Stimulated activated CD8-positive, alpha-beta memory T cell treated with anti-CD3 and anti-CD28 coated beads, Interleukin-7, amount 100 ng/mL, for 48 hours (primary cell): Measurements from ENCODE around the gene BMI1.
"Not testable (repeated sequence)": the region's sequence is repeated elsewhere in the genome, so short reads cannot be mapped to it uniquely, and the experiment has no call there.

ENCODE experiments used
- DNase-seq, 2 donors: peaks; one replicate each; pipeline ENCODE4 v3.0.0-alpha.2; 2020; ENCODE audit warnings: low read depth in 1 of 2; ENCODE audit errors: extremely low read depth in 1 of 2

BMI1 gene

DNA sequence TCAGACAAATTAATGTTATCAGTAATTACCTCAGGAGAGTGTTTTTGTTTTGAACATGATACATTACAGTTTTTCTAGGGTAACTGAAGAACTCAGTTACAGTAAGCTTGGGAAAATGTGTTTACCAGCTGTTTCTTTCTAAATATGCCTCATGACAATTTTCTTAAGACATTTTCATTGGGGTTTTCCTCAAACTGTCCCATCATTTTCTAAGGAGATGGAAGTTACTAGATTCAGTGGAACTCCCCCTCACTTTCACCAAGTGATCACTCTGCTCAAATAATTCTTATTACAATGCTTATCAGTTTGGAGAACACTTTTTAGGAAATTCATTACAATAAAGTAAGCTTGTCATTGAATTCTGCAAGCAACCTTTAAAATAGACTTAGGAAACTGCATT is 18.0 kb downstream of the BMI1 start:
- DNase-seq = no peak

DNA sequence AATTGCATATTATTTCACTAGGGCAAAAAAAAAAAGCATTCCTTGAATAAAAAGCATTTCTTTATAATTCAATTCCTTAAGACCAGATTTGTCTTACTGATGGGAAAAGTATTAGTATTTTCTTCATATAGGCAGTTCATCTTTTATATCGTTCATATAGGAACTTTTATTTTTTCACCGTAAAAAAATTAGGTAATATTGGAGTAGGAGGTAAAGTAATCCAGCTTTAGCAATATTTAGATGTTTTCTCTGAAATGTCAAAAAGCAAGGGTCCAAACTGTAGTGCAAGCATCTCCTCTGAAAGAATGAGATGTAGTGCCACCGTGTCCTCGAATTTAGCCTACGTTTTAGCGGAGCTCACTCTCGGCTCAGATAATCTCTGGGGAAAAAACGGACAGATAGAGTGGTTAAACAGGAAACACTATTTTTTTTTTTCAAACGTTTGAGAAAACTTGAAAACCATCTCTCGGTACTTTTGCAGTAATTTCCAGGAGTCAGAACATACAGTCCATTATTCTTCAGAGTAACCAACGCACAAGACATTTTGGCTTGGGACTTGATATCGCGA is 18.9 kb downstream of the BMI1 start:
- no peak for DNase-seq

DNA sequence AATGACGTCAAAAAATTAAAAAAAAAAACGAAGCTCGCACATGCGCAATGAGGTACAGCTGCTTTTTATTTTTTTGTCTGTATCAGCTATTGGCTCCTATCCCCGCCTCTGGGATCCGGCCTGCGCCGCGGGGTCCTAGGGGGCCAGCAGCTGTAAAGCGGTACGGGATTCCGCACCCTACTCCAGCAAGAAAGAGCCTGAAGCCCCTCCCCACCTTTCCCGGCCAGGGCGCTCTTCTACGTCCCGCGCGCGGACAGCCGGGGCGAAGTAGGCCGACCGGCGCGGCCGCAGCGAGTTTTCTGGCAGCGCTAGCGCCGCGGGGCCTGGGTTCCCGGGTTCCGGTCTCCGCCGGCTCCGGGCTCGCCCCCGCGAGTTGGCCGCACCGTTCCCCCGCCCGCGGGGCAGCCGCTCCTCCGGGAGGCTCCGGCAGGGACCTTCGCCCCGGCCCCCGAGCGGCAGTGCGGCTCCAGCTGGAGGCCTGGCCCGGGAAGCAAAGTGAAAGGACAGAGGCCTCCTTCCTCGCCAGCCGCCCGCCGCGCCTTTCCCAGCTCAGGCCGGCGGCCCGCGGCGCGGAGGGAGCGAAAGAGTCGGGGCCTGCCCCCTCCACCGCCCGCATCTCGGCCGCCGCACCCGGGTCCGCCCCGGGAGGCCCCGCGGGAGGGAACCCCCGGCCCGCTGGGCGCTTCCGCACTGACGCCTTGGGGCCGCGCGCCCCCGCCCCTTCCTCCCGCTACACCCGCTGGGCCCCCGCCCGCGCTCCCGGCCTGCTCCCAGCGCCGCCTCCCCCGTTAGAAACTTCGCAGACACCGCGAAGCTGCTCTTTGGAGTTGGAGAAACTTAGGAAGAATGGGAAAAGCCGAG is 19.7 kb downstream of the BMI1 start:
- no peak for DNase-seq

DNA sequence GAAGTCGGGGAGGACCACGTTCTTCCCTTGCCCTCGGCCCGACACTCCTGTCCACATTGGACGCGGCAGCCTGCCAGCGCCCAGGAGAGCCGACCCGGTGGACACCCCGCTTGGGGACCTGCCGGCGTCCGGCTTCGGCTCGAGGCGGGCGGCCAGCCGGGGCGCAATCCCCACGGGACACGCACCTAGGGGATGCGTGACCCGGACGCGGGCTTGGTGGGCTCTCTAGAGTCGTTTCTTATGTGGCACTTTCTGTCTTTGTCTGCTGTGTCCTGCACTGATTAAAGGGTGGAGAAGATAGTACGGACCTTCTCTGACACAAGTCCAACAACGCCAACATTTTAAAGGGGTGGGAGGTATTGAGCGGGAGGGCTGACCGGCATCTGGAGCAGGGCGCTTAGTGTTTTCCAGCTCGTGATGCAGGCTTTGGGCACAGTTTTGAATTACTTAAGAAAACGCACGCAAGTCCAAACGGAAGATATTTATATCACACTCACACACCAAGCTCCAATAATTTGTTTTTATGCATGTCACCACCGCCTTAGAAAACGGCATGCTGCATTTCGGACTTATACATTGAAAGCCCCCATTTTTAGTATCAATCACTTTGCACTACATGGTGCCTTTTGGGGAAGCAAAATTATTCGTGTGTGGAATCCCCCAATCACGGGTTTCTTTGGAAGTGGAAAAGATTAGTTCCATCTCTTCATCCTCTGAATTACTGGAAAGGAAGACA is 20.5 kb downstream of the BMI1 start:
- DNase-seq = no peak

DNA sequence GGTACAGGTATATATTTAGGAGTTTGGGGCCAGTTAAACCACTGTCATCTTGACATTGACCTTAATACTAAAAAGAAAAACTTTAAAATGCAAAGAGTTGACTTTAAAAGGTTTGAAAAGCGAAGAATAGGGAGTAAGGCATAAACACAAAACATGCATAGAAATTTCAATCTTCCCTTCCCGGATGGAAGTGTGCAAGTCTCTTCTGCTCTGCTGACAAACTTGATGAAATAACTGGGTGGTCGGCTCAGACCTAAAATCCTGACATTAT is 21.0 kb downstream of the BMI1 start:
- DNase-seq = no peak

DNA sequence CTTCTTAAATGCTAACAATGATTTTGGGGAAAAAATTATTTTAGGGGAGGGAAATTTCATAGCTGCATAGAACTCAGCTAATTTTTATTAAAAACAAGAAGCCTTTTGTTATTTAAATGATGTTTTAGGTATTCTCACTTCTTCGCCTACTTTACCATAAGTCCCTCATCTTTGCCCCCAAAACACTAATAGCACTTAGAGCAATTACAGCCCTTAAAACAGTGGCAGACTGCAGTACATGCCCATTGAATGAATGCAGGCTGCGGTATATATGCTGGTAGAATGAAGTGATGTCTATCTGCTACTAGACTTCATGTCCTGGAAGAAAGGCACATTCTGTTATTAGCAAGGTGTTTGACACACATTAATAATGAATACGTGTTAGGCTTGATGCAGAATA is 21.5 kb downstream of the BMI1 start:
- no peak for DNase-seq

DNA sequence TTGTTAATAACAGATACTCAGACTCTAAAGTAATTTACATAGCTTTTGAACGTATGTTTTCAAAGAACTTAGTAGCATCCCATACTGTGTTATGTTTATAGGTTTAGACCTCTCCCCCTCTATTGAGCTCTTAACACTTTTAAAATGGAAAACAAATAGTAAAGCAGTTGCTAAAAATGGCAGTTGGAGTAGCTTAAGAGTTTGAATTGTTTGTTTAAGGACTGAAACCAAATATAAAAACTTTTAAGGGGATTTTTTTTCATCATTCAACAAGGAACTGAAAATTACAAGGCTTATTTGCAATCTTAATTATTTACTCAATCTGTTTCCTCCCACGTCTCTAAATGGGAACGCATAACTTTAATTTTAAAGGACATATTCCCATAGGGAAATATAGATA is 22.8 kb downstream of the BMI1 start:
- DNase-seq = no peak

DNA sequence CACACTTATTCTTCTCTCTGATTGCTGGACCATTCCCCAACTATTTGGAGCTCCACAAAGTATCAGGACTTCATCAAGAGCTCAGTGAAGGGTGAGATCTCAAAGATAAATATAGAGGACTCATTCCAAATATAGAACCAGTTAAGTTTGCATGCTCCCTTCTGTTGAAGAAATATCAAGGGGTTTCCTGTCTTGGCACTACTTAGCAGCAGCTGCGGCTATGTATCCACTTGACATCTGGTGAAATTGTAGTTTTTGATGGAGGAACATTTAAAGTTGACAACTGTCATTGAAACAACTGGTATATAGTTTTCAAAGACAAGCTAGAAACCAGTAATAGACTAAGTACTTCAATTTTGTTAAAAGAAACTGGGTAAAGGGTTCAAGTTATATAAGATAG is 23.4 kb downstream of the BMI1 start:
- DNase-seq = no peak

DNA sequence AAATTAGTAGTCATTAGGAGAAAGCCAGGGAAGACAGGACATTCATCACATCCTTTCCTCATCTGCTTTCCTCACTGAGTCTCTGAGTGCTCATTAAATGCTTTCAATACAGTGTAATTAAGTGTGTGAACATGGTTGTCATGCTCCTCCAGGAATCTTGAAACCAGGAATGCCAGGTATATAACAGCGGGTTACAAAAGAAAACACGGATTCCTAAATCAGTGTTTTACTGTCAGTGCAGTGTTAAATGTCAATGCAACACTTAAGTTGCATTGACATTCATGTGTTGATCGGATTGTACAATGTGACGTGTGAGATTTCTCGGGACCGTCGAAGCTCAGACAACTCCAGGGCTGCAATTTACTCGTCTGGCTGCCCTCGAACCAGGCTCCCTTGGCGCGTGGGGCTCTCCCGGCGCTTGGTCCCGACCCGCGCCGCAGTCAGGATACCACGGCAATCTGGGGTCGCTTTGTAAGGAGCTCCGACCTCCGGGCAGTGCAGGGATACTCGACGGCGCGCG is 23.9 kb downstream of the BMI1 start:
- DNase-seq = no peak

DNA sequence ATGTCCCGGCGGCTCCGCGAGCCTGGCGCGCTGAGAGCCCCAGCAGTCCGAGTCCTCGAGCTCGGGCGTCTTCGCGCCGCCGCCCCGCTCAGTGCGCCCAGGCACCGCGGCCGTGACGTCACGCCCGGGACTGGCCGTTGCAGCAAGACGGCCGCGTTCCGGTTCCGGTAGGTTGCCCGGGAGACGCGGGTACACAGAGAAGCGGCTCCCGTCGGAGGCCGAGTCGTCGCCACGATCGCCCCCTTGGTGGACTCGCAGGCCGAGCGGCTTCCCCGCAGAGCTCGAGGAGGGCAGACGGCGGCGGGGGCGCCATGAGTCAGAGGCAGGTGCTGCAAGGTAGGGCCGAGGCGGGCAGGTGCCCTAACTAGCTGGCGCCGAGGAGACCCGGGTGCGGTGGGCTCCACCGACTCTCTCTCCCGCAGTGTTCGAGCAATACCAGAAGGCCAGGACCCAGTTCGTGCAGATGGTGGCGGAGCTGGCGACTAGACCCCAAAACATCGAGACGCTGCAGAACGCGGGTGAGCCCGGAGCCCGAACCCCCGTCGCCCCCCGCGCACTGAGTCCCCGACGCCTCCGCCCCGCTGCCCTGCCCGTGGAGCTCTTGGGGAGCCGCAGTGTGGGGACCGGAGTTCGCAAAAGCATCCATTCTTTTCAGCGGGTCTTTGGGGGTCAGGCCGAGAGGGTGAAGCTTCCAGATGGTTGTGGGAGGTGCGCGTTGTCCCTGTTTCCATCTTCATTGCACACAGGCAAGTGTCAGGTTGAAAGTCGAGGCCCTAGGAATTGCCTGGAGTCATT is 24.6 kb downstream of the BMI1 start, which contains the start of gene SPAG6:
Gene SPAG6, plus strand, starts transcription at position 196 of the 795 bp plus-strand sequence. Its CDS starts 116 bp downstream, at position 312.
- DNase-seq = no peak

DNA sequence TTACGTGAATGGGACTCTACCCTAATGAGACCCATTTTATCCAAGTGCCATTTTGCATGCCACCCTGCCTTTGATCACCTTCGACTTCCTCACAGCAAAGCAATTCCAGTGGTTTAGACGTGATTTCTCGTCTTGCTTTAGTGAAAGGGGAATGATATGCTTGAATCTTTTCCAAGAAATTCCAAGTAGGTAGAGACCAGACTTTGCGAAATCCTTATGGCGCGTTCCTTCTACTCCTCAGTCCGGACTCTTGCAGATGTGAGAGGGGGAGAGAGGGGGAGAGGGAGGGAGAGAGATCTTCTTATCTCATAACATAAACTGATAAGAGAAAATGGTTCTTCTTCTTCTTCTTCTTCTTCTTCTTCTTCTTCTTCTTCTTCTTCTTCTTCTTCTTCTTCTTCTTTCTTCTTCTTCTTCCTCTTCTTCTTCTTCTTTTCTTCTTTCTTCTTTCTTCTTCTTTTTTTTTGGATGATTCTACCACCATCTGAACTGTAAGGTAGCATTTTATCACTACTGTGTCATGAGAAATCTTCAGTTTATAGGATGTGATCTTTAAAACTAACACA is 25.3 kb downstream of the BMI1 start:
- DNase-seq = no peak

DNA sequence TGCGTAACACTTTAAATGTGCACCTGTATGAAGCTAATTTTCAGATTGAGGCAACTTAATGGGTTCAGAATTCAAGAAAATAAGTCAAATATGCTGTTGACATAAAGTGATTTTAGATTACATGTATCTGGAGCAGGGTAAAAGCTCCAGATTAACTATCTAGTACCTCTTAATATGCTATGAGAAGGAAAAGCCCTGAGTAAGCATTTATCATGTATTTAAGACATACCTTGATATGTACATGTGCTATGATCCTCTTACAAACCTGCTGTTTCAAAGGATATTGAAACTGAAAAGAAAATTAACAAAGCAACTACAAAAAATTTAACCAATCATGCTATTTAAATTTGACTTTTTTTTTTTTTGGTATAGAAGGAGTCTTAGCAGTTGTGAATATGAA is 28.9 kb downstream of the BMI1 start:
- DNase-seq = no peak

DNA sequence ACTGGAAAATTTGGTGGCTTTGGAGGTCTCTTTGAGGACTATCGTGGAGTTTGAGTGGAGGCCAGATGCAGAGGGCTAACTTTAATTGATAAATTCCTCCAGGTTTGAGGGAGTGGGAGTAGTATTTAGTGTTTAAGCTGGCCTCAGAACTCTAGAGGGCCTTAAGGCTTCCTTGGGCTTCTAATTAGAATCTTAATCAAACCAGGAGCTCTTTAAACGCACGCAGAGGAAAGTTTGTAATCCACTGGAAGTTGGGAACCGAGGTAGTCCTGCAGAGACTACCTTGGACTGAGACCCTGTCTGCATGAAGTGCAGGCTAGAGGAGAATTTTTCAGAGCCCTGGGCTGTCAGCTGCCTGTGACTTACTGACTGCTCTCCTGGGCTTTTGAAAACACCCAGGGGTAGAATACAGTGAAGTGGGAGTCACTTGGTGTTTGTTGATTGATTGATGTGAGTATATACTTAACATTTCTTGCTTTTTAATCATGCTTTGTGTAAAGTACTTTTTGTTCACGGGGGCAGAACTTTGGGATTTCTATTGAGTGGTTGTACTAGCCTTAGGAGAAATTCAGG is 30.3 kb downstream of the BMI1 start:
- DNase-seq = no peak

DNA sequence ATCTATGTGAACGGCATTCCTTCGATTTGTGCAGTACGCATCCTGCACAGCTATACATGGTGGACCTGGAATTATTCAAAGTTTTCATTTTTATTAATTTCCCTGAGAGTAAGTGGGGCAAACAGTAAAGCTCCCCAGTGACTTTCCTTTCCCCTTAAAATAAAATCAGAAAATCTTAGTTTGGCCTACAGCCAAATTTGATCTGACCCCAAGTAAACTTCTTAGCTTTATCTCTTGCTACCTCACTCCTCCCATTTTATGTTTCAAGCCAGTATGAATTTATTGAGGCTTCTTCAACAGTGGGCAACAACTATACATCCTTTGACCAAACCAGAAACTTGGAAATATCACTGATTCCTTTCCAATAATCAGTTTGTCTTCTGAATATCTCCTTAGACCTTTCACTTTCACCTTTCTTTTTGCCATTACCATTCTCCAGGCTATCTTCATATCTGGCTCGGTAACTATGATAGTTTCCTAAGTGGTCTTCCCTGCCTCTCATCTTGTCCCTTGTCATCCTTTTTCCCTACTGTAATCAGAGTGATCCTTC is 35.5 kb downstream of the BMI1 start:
- no peak for DNase-seq

DNA sequence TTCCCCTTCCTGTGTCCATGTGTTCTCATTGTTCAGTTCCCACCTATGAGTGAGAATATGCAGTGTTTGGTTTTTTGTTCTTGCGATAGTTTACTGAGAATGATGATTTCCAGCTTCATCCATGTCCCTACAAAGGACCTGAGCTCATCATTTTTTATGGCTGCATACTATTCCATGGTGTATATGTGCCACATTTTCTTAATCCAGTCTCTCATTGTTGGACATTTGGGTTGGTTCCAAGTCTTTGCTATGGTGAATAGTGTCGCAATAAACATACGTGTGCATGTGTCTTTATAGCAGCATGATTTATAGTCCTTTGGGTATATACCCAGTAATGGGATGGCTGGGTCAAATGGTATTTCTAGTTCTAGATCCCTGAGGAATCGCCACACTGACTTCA is 36.9 kb downstream of the BMI1 start:
- DNase-seq = not testable (repeated sequence)

DNA sequence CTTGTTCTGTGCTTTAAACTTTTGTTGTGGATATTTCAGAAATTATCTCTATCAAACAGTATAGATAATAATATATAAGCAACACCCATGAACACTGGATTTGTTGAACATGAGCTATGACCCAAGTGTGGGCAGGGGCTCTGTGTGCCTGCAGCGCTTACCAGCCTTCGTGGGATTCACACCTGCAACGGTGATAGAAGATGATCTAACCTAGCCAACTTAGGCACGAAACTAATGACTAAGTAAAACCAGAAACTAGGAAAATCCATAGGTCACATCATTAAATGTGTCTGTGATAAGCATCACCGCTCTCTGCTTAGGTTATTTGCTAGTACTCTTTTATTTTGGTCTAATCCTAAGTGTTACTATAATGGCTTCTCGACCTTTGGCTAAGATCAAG is 42.4 kb downstream of the BMI1 start:
- DNase-seq = peak in 1 of 2 donors; percentile 32

DNA sequence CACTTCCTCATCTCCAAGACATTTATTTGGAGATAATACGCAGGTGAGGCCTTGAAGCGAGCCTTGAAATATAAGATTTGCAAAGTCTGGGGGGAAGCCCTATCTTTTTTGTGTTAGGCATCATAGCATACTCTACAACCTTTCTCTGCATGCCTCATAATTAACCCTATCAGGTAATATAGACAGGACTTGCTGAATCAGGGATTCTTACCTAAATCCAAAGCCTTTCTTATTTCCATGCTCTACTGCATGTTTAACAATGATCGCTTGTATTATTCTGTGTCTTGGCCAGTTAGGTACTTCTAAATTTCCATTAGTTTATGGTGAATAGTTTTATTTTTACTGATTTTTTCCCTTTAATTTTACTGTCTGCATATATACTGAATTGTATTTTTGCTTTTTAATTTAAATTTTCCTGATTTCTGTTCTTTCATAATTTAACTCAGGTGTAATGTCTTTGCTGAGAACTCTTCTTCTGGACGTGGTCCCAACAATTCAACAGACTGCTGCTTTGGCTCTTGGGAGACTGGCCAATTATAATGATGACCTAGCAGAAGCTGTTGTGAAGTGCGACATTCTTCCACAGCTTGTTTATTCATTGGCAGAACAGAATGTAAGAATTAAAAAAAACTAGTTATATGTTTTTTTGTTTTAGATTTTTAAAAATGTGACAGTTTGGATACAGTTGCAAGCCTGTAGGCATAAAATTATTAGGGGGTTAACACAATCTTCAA is 43.7 kb downstream of the BMI1 start:
- no peak for DNase-seq

DNA sequence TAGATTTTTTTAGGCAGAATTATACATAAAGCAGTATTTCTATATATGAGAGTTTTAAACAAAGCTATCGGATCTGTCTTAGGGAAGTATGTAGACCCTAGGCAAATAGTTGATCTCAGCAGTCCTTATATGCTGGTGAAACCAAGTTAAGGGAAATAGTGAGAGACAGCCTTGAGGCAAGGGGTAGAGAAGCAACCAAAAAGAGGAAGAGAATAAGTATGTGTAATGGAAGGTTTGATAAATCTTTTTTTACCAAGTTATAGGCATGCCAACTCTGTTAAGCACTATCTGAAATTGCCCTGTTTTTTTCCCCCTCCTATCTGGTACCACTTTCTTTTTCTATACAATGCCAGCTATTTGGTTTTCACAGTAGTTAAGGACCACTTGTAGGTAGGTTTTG is 44.3 kb downstream of the BMI1 start:
- DNase-seq = no peak

DNA sequence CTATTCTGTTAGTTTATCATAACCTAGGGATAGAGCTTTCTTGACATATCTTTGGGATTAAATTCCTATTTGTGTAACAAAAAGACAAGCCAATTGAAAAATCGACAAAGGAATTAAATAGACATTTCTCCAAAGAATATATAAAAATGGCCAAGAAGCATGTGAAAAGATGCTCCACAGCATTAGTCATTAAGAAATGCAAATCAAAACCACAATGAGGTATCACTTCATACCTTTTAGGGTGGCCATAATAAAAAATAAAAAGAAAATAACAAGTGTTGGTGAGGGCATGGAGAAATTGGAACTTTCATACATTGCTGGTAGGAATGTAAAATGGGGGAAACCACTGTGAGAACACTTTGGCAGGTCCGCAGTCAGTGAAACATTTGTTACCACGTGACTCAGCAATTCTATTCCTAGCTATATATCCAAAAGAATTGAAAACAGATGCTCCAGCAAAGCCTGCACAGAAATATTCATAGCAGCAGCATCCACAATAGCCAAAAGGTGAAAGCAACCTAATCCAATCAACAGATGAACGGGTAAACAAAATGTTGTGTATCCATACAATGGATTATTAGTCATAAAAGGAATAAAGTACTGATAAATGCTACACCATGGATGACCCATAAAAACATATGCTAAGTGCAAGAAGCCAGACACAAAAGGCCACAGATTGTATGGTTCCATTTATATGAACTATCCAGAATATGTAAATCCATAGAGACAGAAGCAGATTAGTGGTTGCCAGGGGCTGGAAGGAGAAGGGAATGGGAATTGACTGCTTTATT is 44.9 kb downstream of the BMI1 start:
- no peak for DNase-seq
